ENCODE data around the gene CELSR1. TPM values are rescaled to one million over a fixed set of nuclear protein-coding genes. Genes with fewer than 3 reads are reported as not detected.

CELSR1 gene
- total RNA-seq, 1 donor from 2014 or later = 0.39 TPM

DNA sequence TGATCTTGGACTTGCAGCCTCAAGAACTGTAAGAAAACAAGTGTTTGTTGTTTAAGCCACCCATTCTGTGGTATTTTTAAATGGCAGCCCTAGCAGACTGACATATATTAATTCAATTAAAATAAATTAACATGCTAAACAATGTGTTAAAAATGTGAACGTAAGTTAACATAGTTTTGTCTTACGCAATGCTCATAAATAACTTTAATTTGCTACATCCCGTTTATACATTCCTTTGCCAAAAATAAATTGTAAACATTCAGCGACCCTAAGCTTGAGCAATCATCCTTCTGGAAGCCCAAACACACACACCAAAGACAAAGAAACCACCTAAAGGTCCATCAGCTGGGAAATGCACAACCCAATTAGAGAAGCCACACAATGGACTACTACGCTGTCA, 70.4 kb downstream of the CELSR1 start:
- no peaks in the 10 kb centered on the region for H3K9me3 Mint-ChIP-seq
- H3K4me3 Mint-ChIP-seq = no peak overlapping the region
- H3K27me3 Mint-ChIP-seq (ENCODE audit: insufficient read depth) = peaks cover 2% of the 10 kb centered on the region
- intact Hi-C loops (cut with micrococcal nuclease) = no loop called here
- no peak overlapping the region for H3K27ac Mint-ChIP-seq
- no peaks in the 10 kb centered on the region for H3K4me1 Mint-ChIP-seq (ENCODE audit: low read depth)
- DNase-seq (ENCODE audit: low spot score) = no peak
- H3K36me3 Mint-ChIP-seq (ENCODE audit: low read depth) = no peaks in the 10 kb centered on the region

DNA sequence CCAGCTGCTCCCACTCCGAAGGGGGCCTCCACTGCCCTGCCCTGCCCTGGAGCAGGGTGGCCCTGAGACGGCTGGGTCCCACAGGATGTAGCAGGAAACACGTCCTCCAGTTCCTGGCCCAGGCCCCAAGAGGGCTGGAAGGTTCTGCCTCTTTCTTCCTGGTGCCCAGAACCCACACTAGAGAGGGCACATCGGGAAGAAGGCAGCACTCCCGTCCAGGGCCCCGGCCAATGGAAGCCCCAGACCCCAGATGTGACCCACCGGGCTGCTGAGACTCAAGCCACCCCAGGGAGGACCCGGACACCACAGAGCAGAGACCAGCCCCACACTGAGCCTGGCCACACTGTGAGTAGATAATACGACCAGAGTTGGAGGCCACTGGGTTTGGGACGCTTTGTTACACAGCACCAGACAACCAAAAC, 71.2 kb downstream of the CELSR1 start:
- no peak for DNase-seq (ENCODE audit: low spot score)
- no peaks in the 10 kb centered on the region for H3K36me3 Mint-ChIP-seq (ENCODE audit: low read depth)
- no peak overlapping the region for H3K4me3 Mint-ChIP-seq
- intact Hi-C loops (cut with micrococcal nuclease) = no loop called here
- H3K27ac Mint-ChIP-seq = no peak overlapping the region
- no peaks in the 10 kb centered on the region for H3K9me3 Mint-ChIP-seq
- H3K27me3 Mint-ChIP-seq (ENCODE audit: insufficient read depth) = peaks cover 2% of the 10 kb centered on the region
- H3K4me1 Mint-ChIP-seq (ENCODE audit: low read depth) = no peaks in the 10 kb centered on the region

DNA sequence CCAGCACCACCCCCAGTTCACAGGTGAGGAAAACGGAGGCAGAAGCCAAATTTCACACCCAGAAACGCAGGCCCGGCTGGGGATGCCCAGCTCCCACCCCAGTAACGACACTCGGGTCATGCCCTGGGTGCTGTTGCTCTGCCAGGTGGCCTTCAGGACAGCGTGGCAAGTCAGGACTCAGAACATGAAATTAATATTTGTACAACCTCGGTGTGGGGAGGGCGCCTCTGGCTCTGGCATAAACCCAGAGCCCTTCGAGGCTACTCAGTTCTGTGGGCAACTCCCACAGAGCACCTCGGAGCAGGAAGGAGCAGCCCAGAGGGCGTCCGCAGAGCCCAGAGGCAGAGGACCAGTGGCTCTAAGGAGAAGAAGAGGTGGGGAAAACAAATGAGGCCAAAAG, 71.6 kb downstream of the CELSR1 start:
- Mint-ChIP-seq H3K36me3 (ENCODE audit: low read depth) (no peaks in the 10 kb centered on the region), H3K27me3 (ENCODE audit: insufficient read depth) (peaks cover 2% of the 10 kb centered on the region), H3K4me1 (ENCODE audit: low read depth) (no peaks in the 10 kb centered on the region), H3K4me3 (no peak overlapping the region), H3K27ac (no peak overlapping the region), H3K9me3 (no peaks in the 10 kb centered on the region)
- intact Hi-C loops (cut with micrococcal nuclease) = no loop called here
- no peak for DNase-seq (ENCODE audit: low spot score)

DNA sequence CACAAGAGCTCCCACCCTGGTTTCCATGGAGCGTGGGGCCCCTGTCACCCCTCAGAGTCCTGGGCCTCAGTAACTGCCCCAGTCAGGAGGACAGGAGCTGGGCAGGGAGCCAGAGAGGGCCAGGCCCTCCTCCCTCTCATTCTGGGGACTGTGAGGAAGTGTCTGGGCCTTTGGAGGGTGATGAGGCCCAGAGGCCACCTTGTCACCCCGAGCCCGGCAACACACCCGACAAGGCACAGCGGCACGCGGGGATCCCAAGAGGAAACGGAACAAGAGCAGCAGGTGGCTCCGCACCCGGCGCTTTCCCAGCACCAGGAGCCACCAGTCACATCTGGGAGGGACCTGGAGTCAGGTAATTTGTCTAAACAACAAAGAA, 72.1 kb downstream of the CELSR1 start:
- H3K36me3 Mint-ChIP-seq (ENCODE audit: low read depth) = no peaks in the 10 kb centered on the region
- no peaks in the 10 kb centered on the region for H3K4me1 Mint-ChIP-seq (ENCODE audit: low read depth)
- H3K9me3 Mint-ChIP-seq = no peaks in the 10 kb centered on the region
- no peak overlapping the region for H3K4me3 Mint-ChIP-seq
- DNase-seq (ENCODE audit: low spot score) = no peak
- no peak overlapping the region for H3K27ac Mint-ChIP-seq
- H3K27me3 Mint-ChIP-seq (ENCODE audit: insufficient read depth) = peaks cover 2% of the 10 kb centered on the region
- intact Hi-C loops (cut with micrococcal nuclease) = no loop called here

DNA sequence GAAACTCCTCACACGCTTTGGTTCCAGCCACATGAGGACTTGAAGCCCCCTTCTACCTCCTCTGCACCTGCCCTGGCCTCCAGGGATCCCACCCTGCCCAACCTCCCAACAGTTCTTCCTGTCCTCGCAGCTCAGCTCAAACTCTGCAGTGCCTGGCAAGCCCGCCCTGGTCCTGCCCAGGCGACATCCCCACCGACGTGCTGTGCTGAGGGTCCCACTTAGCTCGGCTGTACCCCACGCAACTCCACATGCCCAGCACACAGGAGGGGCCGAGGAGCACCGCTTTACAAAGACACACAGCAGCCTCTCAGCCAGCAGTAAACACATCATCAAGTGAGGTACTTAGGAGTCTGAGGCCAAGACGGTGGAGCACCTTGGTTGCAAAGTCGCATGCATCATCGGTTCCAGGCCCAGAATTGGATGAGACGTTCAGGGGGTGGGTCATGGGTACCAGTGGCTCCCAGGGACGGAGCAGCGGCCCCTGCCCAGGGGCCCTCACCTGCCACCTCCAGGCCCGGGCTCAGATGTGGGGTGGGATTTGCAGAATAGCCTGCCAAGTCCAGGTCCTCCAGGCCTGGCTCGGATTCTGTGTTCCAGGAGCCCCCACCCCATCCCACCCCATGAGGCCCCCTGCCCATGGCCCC, 72.6 kb downstream of the CELSR1 start:
- no peak for DNase-seq (ENCODE audit: low spot score)
- intact Hi-C loops (cut with micrococcal nuclease) = no loop called here
- Mint-ChIP-seq H3K27me3 (ENCODE audit: insufficient read depth) (peaks cover 2% of the 10 kb centered on the region), H3K27ac (no peak overlapping the region), H3K4me1 (ENCODE audit: low read depth) (no peaks in the 10 kb centered on the region), H3K9me3 (no peaks in the 10 kb centered on the region), H3K4me3 (no peak overlapping the region), H3K36me3 (ENCODE audit: low read depth) (no peaks in the 10 kb centered on the region)

DNA sequence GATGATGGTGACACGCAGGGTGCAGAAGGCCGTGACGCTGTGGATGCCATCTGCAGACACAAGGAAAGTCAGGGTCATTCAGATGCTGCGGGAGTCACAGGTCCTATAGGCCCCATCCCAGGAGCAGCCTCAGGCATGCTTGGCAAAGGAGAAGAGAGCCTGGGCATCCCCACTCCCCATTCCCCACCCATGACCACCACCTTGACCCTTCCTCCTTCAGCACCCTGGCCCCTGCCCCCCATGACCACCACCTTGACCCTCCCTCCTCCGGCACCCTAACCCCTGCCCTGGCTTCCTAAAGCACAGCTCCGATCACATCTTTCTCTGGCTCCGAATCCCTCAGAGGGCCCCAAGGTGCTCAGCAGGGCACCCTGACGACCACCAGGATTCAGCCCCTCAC, 73.1 kb downstream of the CELSR1 start:
- no peak overlapping the region for H3K27ac Mint-ChIP-seq
- intact Hi-C loops (cut with micrococcal nuclease) = no loop called here
- H3K9me3 Mint-ChIP-seq = no peaks in the 10 kb centered on the region
- peaks cover 2% of the 10 kb centered on the region for H3K27me3 Mint-ChIP-seq (ENCODE audit: insufficient read depth)
- H3K4me1 Mint-ChIP-seq (ENCODE audit: low read depth) = no peaks in the 10 kb centered on the region
- no peaks in the 10 kb centered on the region for H3K36me3 Mint-ChIP-seq (ENCODE audit: low read depth)
- DNase-seq (ENCODE audit: low spot score) = no peak
- no peak overlapping the region for H3K4me3 Mint-ChIP-seq

DNA sequence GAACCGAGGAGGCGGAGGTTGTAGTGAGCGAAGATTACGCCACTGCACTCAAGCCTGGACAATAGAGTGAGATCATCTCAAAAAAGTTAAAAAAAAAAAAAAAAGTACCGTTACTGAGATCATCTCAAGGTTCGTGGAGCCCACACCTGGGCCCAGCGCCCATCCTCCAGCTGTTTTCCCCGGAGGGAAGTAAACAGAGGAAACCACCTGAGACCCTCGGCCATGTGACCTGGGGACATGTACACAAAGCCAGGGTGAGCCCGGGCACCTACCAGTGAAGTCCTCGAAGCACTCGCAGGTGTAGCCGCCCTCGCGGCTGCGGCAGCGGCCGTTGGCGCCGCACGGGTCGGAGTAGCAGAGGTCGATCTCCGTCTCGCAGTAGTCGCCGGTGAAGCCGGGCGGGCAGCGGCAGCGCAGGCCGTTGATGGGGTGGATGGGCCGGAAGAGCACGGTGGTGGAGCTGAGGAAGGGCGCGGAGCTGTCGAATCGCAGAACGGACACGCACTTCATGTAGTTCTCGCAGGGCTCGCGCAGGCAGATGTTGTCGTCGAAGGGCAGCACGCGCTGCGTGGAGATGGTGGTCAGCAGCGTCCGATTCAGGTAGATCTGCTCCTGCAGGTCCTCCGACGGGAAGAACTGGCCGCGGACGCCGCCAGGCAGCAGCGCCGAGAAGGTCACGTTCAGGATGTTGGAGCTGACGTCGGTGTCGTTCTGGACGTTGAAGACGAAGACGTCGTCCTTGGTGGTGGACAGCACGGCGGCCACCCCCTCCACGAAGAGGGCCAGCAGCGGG, 73.8 kb downstream of the CELSR1 start:
- no peak overlapping the region for H3K27ac Mint-ChIP-seq

DNA sequence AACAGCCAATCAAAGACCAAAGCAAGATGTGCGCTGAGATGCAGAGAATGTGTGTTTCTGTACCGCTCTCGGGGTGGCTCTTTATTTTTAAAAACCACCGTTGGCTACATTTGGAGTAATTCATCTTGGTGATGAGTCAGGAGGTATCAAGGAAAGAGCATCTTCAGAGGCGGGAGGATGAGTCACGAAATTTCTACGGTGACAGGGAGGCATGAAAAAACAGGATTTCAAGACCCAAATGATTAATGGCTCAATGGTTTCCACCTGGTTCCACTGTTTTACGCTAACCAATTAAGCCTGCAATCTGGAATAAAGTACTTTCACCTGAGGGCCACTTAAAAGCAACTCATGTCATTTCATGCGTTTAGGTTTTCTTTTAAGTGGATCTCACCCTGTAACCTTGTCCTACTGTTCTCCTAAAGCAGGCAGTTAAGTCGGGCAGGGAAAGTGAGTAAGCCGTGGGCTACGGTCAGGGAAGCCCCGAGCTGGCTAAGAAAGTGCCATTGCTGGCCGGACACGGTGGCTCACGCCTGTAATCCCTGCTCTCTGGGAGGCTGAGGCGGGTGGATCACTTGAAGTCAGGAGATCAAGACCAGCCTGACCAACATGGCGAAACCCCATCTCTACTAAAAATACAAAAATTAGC, 74.6 kb downstream of the CELSR1 start:
- H3K4me3 Mint-ChIP-seq = no peak overlapping the region
- no peak overlapping the region for H3K27ac Mint-ChIP-seq
- no peak for DNase-seq (ENCODE audit: low spot score)
- H3K4me1 Mint-ChIP-seq (ENCODE audit: low read depth) = no peaks in the 10 kb centered on the region
- no peaks in the 10 kb centered on the region for H3K36me3 Mint-ChIP-seq (ENCODE audit: low read depth)
- H3K27me3 Mint-ChIP-seq (ENCODE audit: insufficient read depth) = peaks cover 2% of the 10 kb centered on the region
- intact Hi-C loops (cut with micrococcal nuclease) = no loop called here
- H3K9me3 Mint-ChIP-seq = no peaks in the 10 kb centered on the region

More for the DNA sequence above, 73.8 kb downstream of the CELSR1 start:
- intact Hi-C loops (cut with micrococcal nuclease) = no loop called here
- no peaks in the 10 kb centered on the region for H3K36me3 Mint-ChIP-seq (ENCODE audit: low read depth)
- no peak overlapping the region for H3K4me3 Mint-ChIP-seq
- no peaks in the 10 kb centered on the region for H3K4me1 Mint-ChIP-seq (ENCODE audit: low read depth)
- H3K27me3 Mint-ChIP-seq (ENCODE audit: insufficient read depth) = peaks cover 2% of the 10 kb centered on the region
- no peaks in the 10 kb centered on the region for H3K9me3 Mint-ChIP-seq
- no peak for DNase-seq (ENCODE audit: low spot score)

DNA sequence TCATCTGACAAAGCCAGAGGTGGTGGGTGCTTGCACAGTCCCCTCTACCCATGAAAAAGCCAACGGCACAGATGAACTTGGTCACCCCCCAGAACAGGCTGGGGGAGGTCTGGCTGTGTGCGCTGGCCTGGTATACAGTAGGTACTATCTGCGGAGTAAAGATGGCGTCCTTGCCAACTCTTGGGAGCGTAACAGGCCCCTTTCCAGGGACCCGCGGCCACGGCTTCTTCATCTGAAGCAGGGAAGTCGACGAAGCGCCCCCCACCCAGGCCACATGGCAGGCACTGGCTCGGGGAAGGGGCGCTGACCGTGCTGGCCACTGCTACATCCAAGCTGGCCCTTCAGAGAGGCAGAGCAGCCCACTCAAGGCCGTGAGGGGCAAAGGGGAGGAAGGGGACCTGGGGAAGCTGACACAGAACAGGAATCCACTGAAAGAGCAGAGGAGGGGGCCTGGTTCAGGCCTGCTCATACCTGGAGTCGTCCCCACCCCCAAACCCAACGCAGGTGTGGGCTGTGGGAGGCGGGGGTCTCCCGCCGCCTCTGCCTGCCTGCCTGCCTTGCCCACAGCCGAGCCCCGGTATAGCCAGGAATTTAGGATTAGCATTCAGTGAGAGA, 75.7 kb downstream of the CELSR1 start:
- DNase-seq (ENCODE audit: low spot score) = no peak
- Mint-ChIP-seq H3K36me3 (ENCODE audit: low read depth) (no peaks in the 10 kb centered on the region), H3K4me3 (no peak overlapping the region), H3K27me3 (ENCODE audit: insufficient read depth) (peaks cover 2% of the 10 kb centered on the region), H3K4me1 (ENCODE audit: low read depth) (no peaks in the 10 kb centered on the region), H3K27ac (no peak overlapping the region), H3K9me3 (no peaks in the 10 kb centered on the region)
- intact Hi-C loops (cut with micrococcal nuclease) = no loop called here

DNA sequence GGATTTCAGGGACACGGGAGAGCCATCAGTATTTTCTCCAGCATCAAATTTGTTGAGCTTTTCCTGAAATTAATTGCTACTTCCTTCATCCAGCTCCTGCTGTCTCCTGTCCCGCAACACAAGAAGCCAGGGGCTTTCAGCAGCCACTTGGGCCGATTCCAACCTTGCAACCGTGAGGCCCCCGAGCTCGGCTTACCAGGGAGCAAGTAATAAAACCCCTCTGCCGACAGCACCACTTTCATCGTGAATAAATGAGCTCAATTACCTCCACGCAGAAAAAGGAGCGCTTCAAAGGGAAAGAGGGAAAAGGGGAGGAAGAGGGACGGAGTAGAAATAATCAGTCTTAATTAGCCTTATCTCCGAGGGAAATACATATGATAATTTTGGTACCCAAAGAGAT, 76.6 kb downstream of the CELSR1 start:
- no peaks in the 10 kb centered on the region for H3K9me3 Mint-ChIP-seq
- no peak for DNase-seq (ENCODE audit: low spot score)
- H3K36me3 Mint-ChIP-seq (ENCODE audit: low read depth) = no peaks in the 10 kb centered on the region
- no peaks in the 10 kb centered on the region for H3K4me1 Mint-ChIP-seq (ENCODE audit: low read depth)
- no peak overlapping the region for H3K27ac Mint-ChIP-seq
- H3K27me3 Mint-ChIP-seq (ENCODE audit: insufficient read depth) = peaks cover 2% of the 10 kb centered on the region
- intact Hi-C loops (cut with micrococcal nuclease) = no loop called here
- no peak overlapping the region for H3K4me3 Mint-ChIP-seq

DNA sequence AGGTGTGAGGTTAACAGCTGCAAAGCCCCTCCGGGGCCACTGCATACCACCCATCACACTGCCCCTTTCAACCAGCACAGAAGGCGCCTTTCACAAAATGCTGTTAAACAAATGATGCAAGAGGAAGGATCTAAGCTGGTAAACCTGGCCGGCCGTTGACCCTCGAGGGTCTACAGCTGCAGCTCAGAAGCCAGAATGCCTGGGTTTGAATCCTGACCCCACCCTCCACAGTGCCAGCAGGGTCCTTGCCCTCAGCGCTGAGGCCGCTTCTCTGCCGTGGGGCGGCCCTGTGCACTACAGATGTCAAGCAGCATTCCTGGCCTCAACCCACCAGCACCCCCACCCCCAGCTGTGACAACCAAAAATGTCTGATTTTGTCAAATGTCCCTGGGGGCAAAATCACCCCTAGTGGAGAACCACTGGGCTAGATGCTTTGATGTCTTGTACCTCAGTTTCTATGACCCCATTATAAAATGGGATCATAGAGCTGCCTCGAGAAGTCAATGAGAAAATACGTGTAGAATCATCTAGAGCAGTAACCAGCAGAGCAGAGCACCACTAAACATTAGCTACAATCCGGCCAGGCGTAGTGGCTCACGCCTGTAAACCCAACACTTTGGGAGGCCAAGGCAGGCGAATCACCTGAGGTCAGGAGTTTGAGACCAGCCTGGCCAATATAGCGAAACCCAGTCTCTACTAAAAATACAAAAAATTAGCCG, 77.9 kb downstream of the CELSR1 start:
- Mint-ChIP-seq H3K9me3 (no peaks in the 10 kb centered on the region), H3K27ac (no peak overlapping the region), H3K4me1 (ENCODE audit: low read depth) (no peaks in the 10 kb centered on the region), H3K4me3 (no peak overlapping the region), H3K27me3 (ENCODE audit: insufficient read depth) (no peaks in the 10 kb centered on the region), H3K36me3 (ENCODE audit: low read depth) (no peaks in the 10 kb centered on the region)
- intact Hi-C loops (cut with micrococcal nuclease) = no loop called here
- DNase-seq (ENCODE audit: low spot score) = no peak

DNA sequence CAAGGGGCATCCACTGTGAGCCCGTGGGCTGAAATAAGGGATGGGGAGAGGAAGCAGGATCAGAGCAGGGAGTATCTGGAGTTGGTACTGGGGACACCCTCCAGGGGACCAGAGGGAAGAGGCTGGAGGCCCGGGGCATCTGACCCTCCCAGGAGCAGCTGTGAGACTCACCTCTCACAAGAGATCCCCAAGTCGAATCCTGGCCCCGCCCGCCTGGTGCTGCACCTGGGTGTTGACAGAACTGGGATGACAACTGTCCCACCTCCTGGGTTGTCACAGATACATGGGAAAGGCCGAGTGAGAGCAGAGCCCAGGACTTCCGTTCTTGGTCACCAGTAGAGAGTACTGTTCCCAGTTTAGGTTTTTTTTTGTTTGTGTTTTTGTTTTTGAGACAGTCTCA, 78.9 kb downstream of the CELSR1 start:
- H3K27ac Mint-ChIP-seq = no peak overlapping the region
- H3K36me3 Mint-ChIP-seq (ENCODE audit: low read depth) = no peaks in the 10 kb centered on the region
- no peaks in the 10 kb centered on the region for H3K27me3 Mint-ChIP-seq (ENCODE audit: insufficient read depth)
- DNase-seq (ENCODE audit: low spot score) = no peak
- H3K4me1 Mint-ChIP-seq (ENCODE audit: low read depth) = no peaks in the 10 kb centered on the region
- H3K4me3 Mint-ChIP-seq = no peak overlapping the region
- intact Hi-C loops (cut with micrococcal nuclease) = no loop called here
- no peaks in the 10 kb centered on the region for H3K9me3 Mint-ChIP-seq

Data from activated T-helper 1 cell treated with anti-CD3 and anti-CD28 coated beads, Interleukin-12 subunit alpha, Interleukin-12 subunit beta, Interleukin-2, Interleukin-4 antibody, amounts not matched to agents 30 ng/mL and 10 ng/mL and 1 ng/mL, durations not matched to agents 14 hours and 24 hours and 36 hours (primary cell).